Panc1 (cell line): Measurements from ENCODE around the gene POLR1G. TPM values are rescaled to one million over a fixed set of nuclear protein-coding genes. Genes with fewer than 3 reads are reported as not detected.
A peak's percentile ranks its signal among the peaks of the same experiment; 100 is the strongest.

Experiments
- ATAC-seq: fragments of 200-7000 bp; cut with Tn5 transposase; 2 replicates; pipeline ENCODE4 v1.9.1; 2020; ENCODE audit warnings: mild to moderate bottlenecking, moderate library complexity
- BruUV-seq: library from RNA; stranded (reverse); fragments of 400-500 nt; replicated peaks from 2 replicates; lab custom pipeline; 2021; lab: Mats Ljungman, UMichigan
- CTCF ChIA-PET: fragments of 300-600 bp; sonication (Branson Sonifier 250); formaldehyde crosslinking; loops from one replicate; lab custom pipeline; 2022; ENCODE audit warnings: antibody characterized with exemption; lab: Charles Lee
- POLR2A ChIA-PET: fragments of 300-600 bp; sonication (Branson Sonifier 250); formaldehyde crosslinking; loops from one replicate; lab custom pipeline; 2022; ENCODE audit warnings: antibody characterized with exemption; lab: Charles Lee
- DNase-seq: peaks from one replicate; pipeline ENCODE4 v3.0.0-alpha.2; 2010; ENCODE audit warnings: low read depth, low spot score
- H3K27ac ChIP-seq: 2 replicates; pipeline ENCODE4 v1.5.1; 2011; ENCODE audit warnings: mild to moderate bottlenecking, low read length, inconsistent platforms
- H3K27me3 ChIP-seq: fragments of 200-500 bp; sonication (Bioruptor generic); 2 replicates; pipeline ENCODE4 v1.6.0; 2014; ENCODE audit warnings: low read length, inconsistent platforms; ENCODE audit not compliant: control insufficient read depth, insufficient read depth
- H3K36me3 ChIP-seq: fragments of 200-500 bp; sonication (Bioruptor generic); 2 replicates; pipeline ENCODE4 v1.5.1; 2014; ENCODE audit warnings: inconsistent platforms, mild to moderate bottlenecking, low read length, moderate library complexity; ENCODE audit not compliant: control insufficient read depth, insufficient read depth
- H3K4me1 ChIP-seq: 2 replicates; pipeline ENCODE4 v1.5.1; 2011; ENCODE audit warnings: inconsistent platforms, mild to moderate bottlenecking, low read length, moderate library complexity; ENCODE audit not compliant: control insufficient read depth, insufficient read depth
- H3K4me3 ChIP-seq, 2 experiments: 2 replicates each; pipeline ENCODE4 v1.5.1; 2011 to 2012; ENCODE audit warnings: low read depth in 2 of 2, low read length in 2 of 2, mild to moderate bottlenecking in 2 of 2, inconsistent platforms in 1 of 2, moderate library complexity in 1 of 2
- H3K9me3 ChIP-seq: fragments of 200-500 bp; sonication (Bioruptor generic); 2 replicates; pipeline ENCODE4 v1.5.1; 2014; ENCODE audit warnings: low read depth, mild to moderate bottlenecking, inconsistent platforms, low read length, moderate library complexity; ENCODE audit not compliant: control insufficient read depth, insufficient read depth
- CTCF ChIP-seq: fragments of 450-650 bp; IDR thresholded peaks from 2 replicates; pipeline ENCODE4 v1.5.1; 2017; ENCODE audit warnings: mild to moderate bottlenecking
- POLR2AphosphoS5 ChIP-seq: IDR thresholded peaks from 2 replicates; pipeline ENCODE4 v1.6.1; 2012; ENCODE audit warnings: mild to moderate bottlenecking, low read depth, low read length, moderate library complexity
- REST ChIP-seq, 2 experiments: IDR thresholded peaks; 2 replicates each; pipeline ENCODE4 v1.6.1; 2011 to 2012; ENCODE audit warnings: low read depth in 2 of 2, control low read depth in 1 of 2, low read length in 1 of 2, mild to moderate bottlenecking in 1 of 2, moderate library complexity in 1 of 2; ENCODE audit not compliant: insufficient read depth in 1 of 2
- SIN3A ChIP-seq: IDR thresholded peaks from 2 replicates; pipeline ENCODE4 v1.6.1; 2012; ENCODE audit warnings: low read depth, mild to moderate bottlenecking, low read length, moderate library complexity, borderline replicate concordance; ENCODE audit not compliant: insufficient read depth
- TCF7L2 ChIP-seq: IDR thresholded peaks from 2 replicates; pipeline ENCODE4 v1.6.1; 2011; ENCODE audit warnings: mild to moderate bottlenecking, low read depth, low read length, inconsistent platforms
- in situ Hi-C: cut with HindIII; loops from 2 replicates; pipeline ENCODE4 v1.10.0; 2016; ENCODE audit warnings: low sequenced_read_pairs, low pct_unique_long_range_greater_than_20kb
- intact Hi-C: fragments of 100-400 bp; cut with micrococcal nuclease; formaldehyde crosslinking; loops from one replicate; pipeline ENCODE4 v1.10.0; 2022; ENCODE audit not compliant: unreplicated experiment
- total RNA-seq: library from RNA; stranded (reverse); gene quantifications from one replicate; pipeline ENCODE4 v1.2.1, GENCODE V29; 2021; ENCODE audit not compliant: unreplicated experiment

POLR1G gene
- total RNA-seq, 1 experiment from 2014 or later = 27.8 TPM

GRCh38 chr19:45385392-45386221 lies 20.8 kb upstream of the POLR1G start:
- ChIA-PET CTCF (no interaction called here), POLR2A (no interaction called here)
- DNase-seq = no peak
- Histone ChIP-seq H3K4me1 (no peaks in the 10 kb centered on the region), H3K4me3 (no peak overlapping the region), H3K27me3 (no peaks in the 10 kb centered on the region), H3K36me3 (no peaks in the 10 kb centered on the region), H3K27ac (no peak overlapping the region), H3K9me3 (no peaks in the 10 kb centered on the region)
- no peak for ATAC-seq
- in situ Hi-C loops (no loop called here), intact Hi-C loops (no loop called here)
- TF ChIP-seq SIN3A (no peak), TCF7L2 (no peak), REST (IDR thresholded peaks at IDR 0.05; ENCODE audit: insufficient read depth in 1 of 2, low read depth in 2 of 2, low read length in 1 of 2) (no peak)
- no TSS peak for BruUV-seq

GRCh38 chr19:45391346-45391745 lies 15.1 kb upstream of the POLR1G start:
- DNase-seq = no peak
- peak; percentile 84 for ATAC-seq
- no peak overlapping the region for H3K27ac ChIP-seq
- no peak for TF ChIP-seq CTCF
- TF ChIP-seq REST (IDR thresholded peaks at IDR 0.05; ENCODE audit: insufficient read depth in 1 of 2, low read depth in 2 of 2, low read length in 1 of 2) = no peak
- TF ChIP-seq TCF7L2 = no peak
- TF ChIP-seq POLR2AphosphoS5 = no peak
- TF ChIP-seq SIN3A = no peak
- H3K36me3 ChIP-seq = no peaks in the 10 kb centered on the region; the same call in 1 of the 2 replicates
- intact Hi-C loops (no loop called here), in situ Hi-C loops (no loop called here)
- H3K9me3 ChIP-seq = no peaks in the 10 kb centered on the region
- POLR2A ChIA-PET = no interaction called here
- CTCF ChIA-PET = no interaction called here
- H3K4me3 ChIP-seq = no peak overlapping the region
- H3K4me1 ChIP-seq = no peaks in the 10 kb centered on the region
- no TSS peak for BruUV-seq
- H3K27me3 ChIP-seq = no peaks in the 10 kb centered on the region
